Dedifferentiated amniotic fluid mesenchymal stem cell (primary cell): ENCODE measurements around the gene BCL2L1.
A peak's percentile ranks its signal among the peaks of the same experiment; 100 is the strongest.

Source experiments
- DNase-seq: peaks from one replicate; pipeline ENCODE4 v3.0.0-alpha.2; 2016; ENCODE audit errors: extremely low spot score

Gene BCL2L1

GRCh38 chr20:31723319-31724078 lies 831 bp upstream of the BCL2L1 start:
- peak; percentile 95 for DNase-seq

GRCh38 chr20:31723069-31723318 lies 326 bp upstream of the BCL2L1 start:
- DNase-seq, result no peak

- DNase-seq, result no peak
These were observed 1.0 kb downstream of the BCL2L1 start for GRCh38 chr20:31721408-31722256.

- DNase-seq, result no peak
These were observed 1.9 kb downstream of the BCL2L1 start for GRCh38 chr20:31720486-31721407.

- no peak for DNase-seq
These were observed 2.8 kb downstream of the BCL2L1 start for GRCh38 chr20:31719644-31720485.

- DNase-seq, result no peak
These were observed 3.6 kb downstream of the BCL2L1 start for GRCh38 chr20:31718952-31719643.

- DNase-seq, result no peak
These were observed 5.0 kb downstream of the BCL2L1 start for GRCh38 chr20:31717478-31718201.

GRCh38 chr20:31716818-31717477 lies 5.7 kb downstream of the BCL2L1 start:
- no peak for DNase-seq

- DNase-seq, result no peak
These were observed 6.3 kb downstream of the BCL2L1 start for GRCh38 chr20:31716351-31716750.

- no peak for DNase-seq
These were observed 6.9 kb downstream of the BCL2L1 start for GRCh38 chr20:31715766-31716165.

- peak; percentile 84 for DNase-seq
These were observed 9.1 kb downstream of the BCL2L1 start for GRCh38 chr20:31713312-31714273.

GRCh38 chr20:31712564-31713311 lies 9.9 kb downstream of the BCL2L1 start:
- peak; percentile 36 for DNase-seq

- no peak for DNase-seq
These were observed 10.5 kb downstream of the BCL2L1 start for GRCh38 chr20:31712112-31712553.

- no peak for DNase-seq
These were observed 11.2 kb downstream of the BCL2L1 start for GRCh38 chr20:31711179-31712111.

GRCh38 chr20:31710423-31711108 lies 12.1 kb downstream of the BCL2L1 start:
- no peak for DNase-seq

- no peak for DNase-seq
These were observed 12.7 kb downstream of the BCL2L1 start for GRCh38 chr20:31709939-31710338.
